ENCODE data around the gene IRF2. TPM values are rescaled to one million over a fixed set of nuclear protein-coding genes. Genes with fewer than 3 reads are reported as not detected.

The IRF2 gene
- total RNA-seq, 2 experiments from 2014 or later: 59.7 to 65.3 TPM

- Mint-ChIP-seq H3K4me3 (no peak overlapping the region), H3K27me3 (ENCODE audit: low read depth) (no peaks in the 10 kb centered on the region), H3K27ac (no peak overlapping the region), H3K9me3 (ENCODE audit: insufficient read depth) (peaks cover 4% of the 10 kb centered on the region), H3K4me1 (ENCODE audit: low read depth) (peaks cover 17% of the 10 kb centered on the region), H3K36me3 (ENCODE audit: low read depth) (peaks cover 4% of the 10 kb centered on the region)
- CTCF ChIA-PET: interaction anchor here (0.9 to 1.2 kb wide), 2 partner anchors 10 to 106 kb away, joined by 4 to 6 read pairs; no protein-coding TSS in a partner anchor
- POLR2A ChIA-PET: no interaction called here
- no peak for ATAC-seq
- no peak for DNase-seq
Measured at GRCh38 chr4:184370711-184371389, 103.5 kb downstream of the IRF2 start.

- ChIA-PET POLR2A (interaction anchor here (0.6 to 0.7 kb wide), 2 partner anchors 9 to 1697 kb away, joined by 3 to 4 read pairs; no protein-coding TSS in a partner anchor), CTCF (interaction anchor here (1.2 kb wide), 1 partner anchor 105 kb away, joined by 6 read pairs; no protein-coding TSS in a partner anchor)
- Mint-ChIP-seq H3K9me3 (ENCODE audit: insufficient read depth) (no peaks in the 10 kb centered on the region), H3K27me3 (ENCODE audit: low read depth) (no peaks in the 10 kb centered on the region), H3K4me3 (no peak overlapping the region), H3K4me1 (ENCODE audit: low read depth) (peaks cover 14% of the 10 kb centered on the region), H3K36me3 (ENCODE audit: low read depth) (no peaks in the 10 kb centered on the region), H3K27ac (no peak overlapping the region)
- no peak for ATAC-seq
- DNase-seq: no peak
Measured at GRCh38 chr4:184369871-184370270, 104.5 kb downstream of the IRF2 start.

- DNase-seq: no peak
- Mint-ChIP-seq H3K4me1 (ENCODE audit: low read depth) (peaks cover 8% of the 10 kb centered on the region), H3K4me3 (no peak overlapping the region), H3K27ac (no peak overlapping the region), H3K27me3 (ENCODE audit: low read depth) (no peaks in the 10 kb centered on the region), H3K9me3 (ENCODE audit: insufficient read depth) (no peaks in the 10 kb centered on the region), H3K36me3 (ENCODE audit: low read depth) (no peaks in the 10 kb centered on the region)
- POLR2A ChIA-PET: no interaction called here
- CTCF ChIA-PET: interaction anchor here (1.0 kb wide), 1 partner anchor 100 kb away, joined by 3 read pairs; no protein-coding TSS in a partner anchor
- ATAC-seq: no peak
Measured at GRCh38 chr4:184368731-184369130, 105.6 kb downstream of the IRF2 start.

GRCh38 chr4:184368290-184368689 is 106.1 kb downstream of the IRF2 start:
- no peak overlapping the region for H3K4me3 Mint-ChIP-seq
- H3K4me1 Mint-ChIP-seq (ENCODE audit: low read depth): peaks cover 4% of the 10 kb centered on the region
- H3K9me3 Mint-ChIP-seq (ENCODE audit: insufficient read depth): no peaks in the 10 kb centered on the region
- ChIA-PET CTCF (interaction anchor here (1.0 kb wide), 1 partner anchor 99 kb away, joined by 3 read pairs; no protein-coding TSS in a partner anchor), POLR2A (no interaction called here)
- H3K27me3 Mint-ChIP-seq (ENCODE audit: low read depth): no peaks in the 10 kb centered on the region
- DNase-seq: no peak
- no peak overlapping the region for H3K27ac Mint-ChIP-seq
- H3K36me3 Mint-ChIP-seq (ENCODE audit: low read depth): no peaks in the 10 kb centered on the region
- no peak for ATAC-seq

GRCh38 chr4:184364100-184364921 is 110.0 kb downstream of the IRF2 start:
- POLR2A ChIA-PET: interaction anchor here (0.7 kb wide), 1 partner anchor 17 kb away, joined by 3 read pairs; no protein-coding TSS in a partner anchor
- Mint-ChIP-seq H3K4me1 (ENCODE audit: low read depth) (peaks cover 4% of the 10 kb centered on the region), H3K4me3 (no peak overlapping the region), H3K36me3 (ENCODE audit: low read depth) (no peaks in the 10 kb centered on the region), H3K27ac (no peak overlapping the region), H3K9me3 (ENCODE audit: insufficient read depth) (no peaks in the 10 kb centered on the region), H3K27me3 (ENCODE audit: low read depth) (no peaks in the 10 kb centered on the region)
- DNase-seq (no peak), ATAC-seq (no peak)
- CTCF ChIA-PET: no interaction called here

- Mint-ChIP-seq H3K27ac (no peak overlapping the region), H3K4me1 (ENCODE audit: low read depth) (peaks cover 4% of the 10 kb centered on the region), H3K36me3 (ENCODE audit: low read depth) (no peaks in the 10 kb centered on the region), H3K4me3 (no peak overlapping the region), H3K9me3 (ENCODE audit: insufficient read depth) (no peaks in the 10 kb centered on the region), H3K27me3 (ENCODE audit: low read depth) (no peaks in the 10 kb centered on the region)
- ATAC-seq (no peak), DNase-seq (no peak)
- POLR2A ChIA-PET: interaction anchor here (0.7 kb wide), 1 partner anchor 18 kb away, joined by 3 read pairs; no protein-coding TSS in a partner anchor
- CTCF ChIA-PET: no interaction called here
Measured at GRCh38 chr4:184363258-184363657, 111.1 kb downstream of the IRF2 start.

GRCh38 chr4:184362396-184362795 is 112.0 kb downstream of the IRF2 start:
- POLR2A ChIA-PET: no interaction called here
- no peaks in the 10 kb centered on the region for H3K9me3 Mint-ChIP-seq (ENCODE audit: insufficient read depth)
- no peak overlapping the region for H3K4me3 Mint-ChIP-seq
- DNase-seq (no peak), ATAC-seq (no peak)
- peaks cover 4% of the 10 kb centered on the region for H3K4me1 Mint-ChIP-seq (ENCODE audit: low read depth)
- CTCF ChIA-PET: no interaction called here
- no peaks in the 10 kb centered on the region for H3K36me3 Mint-ChIP-seq (ENCODE audit: low read depth)
- H3K27me3 Mint-ChIP-seq (ENCODE audit: low read depth): no peaks in the 10 kb centered on the region
- H3K27ac Mint-ChIP-seq: no peak overlapping the region

- ATAC-seq (no peak), DNase-seq (no peak)
- H3K27ac Mint-ChIP-seq: no peak overlapping the region
- CTCF ChIA-PET: no interaction called here
- POLR2A ChIA-PET: interaction anchor here (0.5 kb wide), 1 partner anchor 8 kb away, joined by 4 read pairs; no protein-coding TSS in a partner anchor
- H3K36me3 Mint-ChIP-seq (ENCODE audit: low read depth): no peaks in the 10 kb centered on the region
- peaks cover 4% of the 10 kb centered on the region for H3K4me1 Mint-ChIP-seq (ENCODE audit: low read depth)
- H3K9me3 Mint-ChIP-seq (ENCODE audit: insufficient read depth): no peaks in the 10 kb centered on the region
- H3K4me3 Mint-ChIP-seq: no peak overlapping the region
- no peaks in the 10 kb centered on the region for H3K27me3 Mint-ChIP-seq (ENCODE audit: low read depth)
Measured at GRCh38 chr4:184361443-184361842, 112.9 kb downstream of the IRF2 start.

GRCh38 chr4:184359888-184360287 is 114.5 kb downstream of the IRF2 start:
- no peaks in the 10 kb centered on the region for H3K36me3 Mint-ChIP-seq (ENCODE audit: low read depth)
- no peaks in the 10 kb centered on the region for H3K27me3 Mint-ChIP-seq (ENCODE audit: low read depth)
- ChIA-PET POLR2A (no interaction called here), CTCF (interaction anchor here (0.9 kb wide), 1 partner anchor 50 kb away, joined by 5 read pairs; no protein-coding TSS in a partner anchor)
- no peak overlapping the region for H3K4me3 Mint-ChIP-seq
- no peak for ATAC-seq
- H3K9me3 Mint-ChIP-seq (ENCODE audit: insufficient read depth): no peaks in the 10 kb centered on the region
- no peak for DNase-seq
- H3K27ac Mint-ChIP-seq: no peak overlapping the region
- H3K4me1 Mint-ChIP-seq (ENCODE audit: low read depth): peaks cover 19% of the 10 kb centered on the region

GRCh38 chr4:184358521-184359232 is 115.7 kb downstream of the IRF2 start:
- no peak overlapping the region for H3K4me3 Mint-ChIP-seq
- CTCF ChIA-PET: no interaction called here
- no peak for DNase-seq
- POLR2A ChIA-PET: no interaction called here
- peaks cover 24% of the 10 kb centered on the region for H3K4me1 Mint-ChIP-seq (ENCODE audit: low read depth)
- H3K36me3 Mint-ChIP-seq (ENCODE audit: low read depth): no peaks in the 10 kb centered on the region
- H3K27me3 Mint-ChIP-seq (ENCODE audit: low read depth): no peaks in the 10 kb centered on the region
- no peak for ATAC-seq
- no peak overlapping the region for H3K27ac Mint-ChIP-seq
- no peaks in the 10 kb centered on the region for H3K9me3 Mint-ChIP-seq (ENCODE audit: insufficient read depth)

- Mint-ChIP-seq H3K36me3 (ENCODE audit: low read depth) (no peaks in the 10 kb centered on the region), H3K27me3 (ENCODE audit: low read depth) (no peaks in the 10 kb centered on the region), H3K9me3 (ENCODE audit: insufficient read depth) (no peaks in the 10 kb centered on the region), H3K4me1 (ENCODE audit: low read depth) (peaks cover 28% of the 10 kb centered on the region), H3K4me3 (no peak overlapping the region), H3K27ac (no peak overlapping the region)
- no peak for DNase-seq
- ChIA-PET CTCF (interaction anchor here (0.9 to 1.2 kb wide), 3 partner anchors 9 to 23 kb away, joined by 3 read pairs; no protein-coding TSS in a partner anchor), POLR2A (no interaction called here)
- no peak for ATAC-seq
Measured at GRCh38 chr4:184357772-184358171, 116.6 kb downstream of the IRF2 start.

Measured in activated CD8-positive, alpha-beta T cell treated with anti-CD3 and anti-CD28 coated beads, Interleukin-2, amount 10 ng/mL, durations not matched to agents 7 days and 5 days (primary cell).